Measurements from ENCODE around the gene MRPL40.
"Not testable (repeated sequence)": the region's sequence is repeated elsewhere in the genome, so short reads cannot be mapped to it uniquely, and the experiment has no call there.

Gene MRPL40

GRCh38 chr22:19407649-19408606 lies 24.4 kb upstream of the MRPL40 start:
- no peak for DNase-seq

GRCh38 chr22:19410941-19411689 lies 21.2 kb upstream of the MRPL40 start:
- no peak for DNase-seq

GRCh38 chr22:19411690-19412045 lies 20.7 kb upstream of the MRPL40 start:
- DNase-seq, result no peak

- DNase-seq, result no peak
These were observed 19.9 kb upstream of the MRPL40 start for GRCh38 chr22:19412478-19412877.

- no peak for DNase-seq
These were observed 19.4 kb upstream of the MRPL40 start for GRCh38 chr22:19412923-19413322.

- no peak for DNase-seq
These were observed 13.3 kb upstream of the MRPL40 start for GRCh38 chr22:19419086-19419463.

GRCh38 chr22:19419464-19420178 lies 12.7 kb upstream of the MRPL40 start:
- DNase-seq, result no peak

- no peak for DNase-seq
These were observed 12.0 kb upstream of the MRPL40 start for GRCh38 chr22:19420321-19420720.

- no peak for DNase-seq
These were observed 9.7 kb upstream of the MRPL40 start for GRCh38 chr22:19422440-19423301.

GRCh38 chr22:19424186-19424500 lies 8.2 kb upstream of the MRPL40 start:
- DNase-seq, result no peak

- DNase-seq, result no peak
These were observed 2.1 kb upstream of the MRPL40 start for GRCh38 chr22:19429950-19430889.

GRCh38 chr22:19430890-19431541 lies 1.3 kb upstream of the MRPL40 start:
- DNase-seq, result no peak

- peak; percentile 73 for DNase-seq
These were observed 654 bp upstream of the MRPL40 start, which contains the start of gene HIRA for GRCh38 chr22:19431649-19432132. Gene HIRA, minus strand, starts transcription at chr22:19431733. Its CDS starts 257 bp downstream, at chr22:19431476.

- no peak for DNase-seq
These were observed 2.1 kb downstream of the MRPL40 start for GRCh38 chr22:19434401-19434800.

- DNase-seq, result no peak
These were observed 2.7 kb downstream of the MRPL40 start for GRCh38 chr22:19434829-19435580.

GRCh38 chr22:19436444-19437161 lies 4.3 kb downstream of the MRPL40 start:
- DNase-seq, result not testable (repeated sequence)

- DNase-seq, result no peak
These were observed 6.0 kb downstream of the MRPL40 start for GRCh38 chr22:19438298-19438697.

- no peak for DNase-seq
These were observed 8.3 kb downstream of the MRPL40 start for GRCh38 chr22:19440411-19441195.
